ENCODE measurements around the gene DLAT. TPM values are rescaled to one million over a fixed set of nuclear protein-coding genes. Genes with fewer than 3 reads are reported as not detected.
A peak's percentile ranks its signal among the peaks of the same experiment; 100 is the strongest.

The DLAT gene
- total RNA-seq, 2 donors from 2014 or later: 15.6 to 15.9 TPM

- ATAC-seq (ENCODE audit: insufficient number of reproducible peaks, low FRiP score, low read depth) (no peak), DNase-seq (ENCODE audit: low spot score) (no peak)
- no peak overlapping the region for H3K27ac ChIP-seq
- H3K36me3 ChIP-seq: no peaks in the 10 kb centered on the region
- H3K4me1 ChIP-seq (ENCODE audit: control insufficient read depth in 1 of 2, low read depth in 2 of 2): peaks cover 12 to 21% of the 10 kb centered on the region in 2 donors
- no peaks in the 10 kb centered on the region for H3K27me3 ChIP-seq (replicated peaks; ENCODE audit: insufficient read depth)
- TF ChIP-seq CTCF (IDR thresholded peaks at IDR 0.05): no peak
- no peak overlapping the region for H3K4me3 ChIP-seq
- H3K9me3 ChIP-seq: no peaks in the 10 kb centered on the region
Measured at GRCh38 chr11:112012874-112013273, 12.3 kb upstream of the DLAT start.

DNA sequence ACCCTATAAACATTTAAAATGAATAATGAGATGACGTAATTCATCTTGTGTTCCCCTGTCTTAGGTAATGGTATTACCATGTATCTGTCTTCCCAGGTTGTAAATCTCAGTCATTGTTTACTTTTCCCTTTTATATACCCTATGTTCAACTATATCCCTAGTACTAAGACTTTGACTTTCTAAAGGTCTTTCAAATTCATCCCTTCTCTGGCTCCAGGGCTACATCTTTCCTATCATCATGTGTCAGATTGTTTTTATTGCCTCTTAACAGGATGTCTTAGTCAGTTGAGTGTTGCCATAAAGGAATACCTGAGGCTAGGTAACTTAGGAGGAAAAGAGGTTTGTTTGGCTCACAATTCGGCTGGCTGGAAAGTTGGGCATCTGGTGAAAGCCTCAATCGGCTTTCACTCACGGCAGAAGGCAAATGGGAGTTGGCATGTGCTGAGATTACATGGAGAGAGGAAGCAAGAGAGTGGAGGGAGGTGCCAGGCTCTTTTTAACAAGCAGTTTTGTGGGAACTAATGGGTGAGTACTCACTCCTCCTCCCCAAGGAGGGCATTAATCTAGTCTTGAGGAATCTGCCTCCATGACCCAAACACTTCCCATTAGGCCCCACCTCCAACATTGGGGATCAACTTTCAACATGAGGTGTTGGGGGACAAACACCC, 11.6 kb upstream of the DLAT start:
- peaks cover 3% of the 10 kb centered on the region for H3K36me3 ChIP-seq
- DNase-seq (ENCODE audit: low spot score) (no peak), ATAC-seq (ENCODE audit: insufficient number of reproducible peaks, low FRiP score, low read depth) (no peak)
- no peaks in the 10 kb centered on the region for H3K27me3 ChIP-seq (replicated peaks; ENCODE audit: insufficient read depth)
- H3K4me3 ChIP-seq: no peak overlapping the region
- H3K9me3 ChIP-seq: no peaks in the 10 kb centered on the region
- peak overlapping the region in 1 of 2 donors; percentile 10 for H3K27ac ChIP-seq
- TF ChIP-seq CTCF (IDR thresholded peaks at IDR 0.05): no peak
- H3K4me1 ChIP-seq (ENCODE audit: control insufficient read depth in 1 of 2, low read depth in 2 of 2): peaks cover 14 to 27% of the 10 kb centered on the region in 2 donors

- H3K9me3 ChIP-seq: no peaks in the 10 kb centered on the region
- ATAC-seq (ENCODE audit: insufficient number of reproducible peaks, low FRiP score, low read depth) (peak; percentile 16), DNase-seq (ENCODE audit: low spot score) (no peak)
- H3K27me3 ChIP-seq (replicated peaks; ENCODE audit: insufficient read depth): no peaks in the 10 kb centered on the region
- peaks cover 14 to 27% of the 10 kb centered on the region in 2 donors for H3K4me1 ChIP-seq (ENCODE audit: control insufficient read depth in 1 of 2, low read depth in 2 of 2)
- no peak for TF ChIP-seq CTCF (IDR thresholded peaks at IDR 0.05)
- H3K27ac ChIP-seq: peak overlapping the region; percentile 66 to 82
- peaks cover 24% of the 10 kb centered on the region for H3K36me3 ChIP-seq
- no peak overlapping the region for H3K4me3 ChIP-seq
Measured at GRCh38 chr11:112016088-112016764, 9.0 kb upstream of the DLAT start.

DNA sequence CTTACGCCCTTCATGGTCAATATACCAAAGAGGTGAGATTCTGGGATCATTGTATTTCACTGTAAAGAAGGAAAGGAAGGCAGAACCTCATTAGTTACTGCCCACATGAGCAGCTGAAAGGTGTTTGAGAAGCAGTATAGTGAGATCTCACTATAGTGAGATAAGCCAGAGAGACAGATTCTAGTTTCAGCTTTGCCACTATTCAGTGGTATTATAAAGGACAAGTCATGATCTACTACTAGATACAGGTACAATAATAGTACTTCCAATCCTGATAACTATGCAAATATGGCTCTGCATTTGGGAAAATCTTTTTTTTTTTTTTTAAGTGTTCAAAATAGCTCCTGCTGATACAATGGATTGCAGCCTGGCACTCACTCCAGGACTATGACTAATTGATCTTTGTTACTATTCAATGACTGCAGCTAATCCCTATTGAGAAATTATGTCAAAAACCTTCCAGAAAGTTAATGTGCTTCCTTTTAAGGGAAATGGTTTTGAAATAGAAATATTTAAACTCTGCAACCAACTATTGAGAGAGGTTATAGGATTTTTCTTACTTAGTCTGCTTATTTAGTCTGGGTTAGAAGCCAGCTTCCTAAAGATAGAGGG, 8.3 kb upstream of the DLAT start:
- DNase-seq (ENCODE audit: low spot score) (no peak), ATAC-seq (ENCODE audit: insufficient number of reproducible peaks, low FRiP score, low read depth) (peak; percentile 46)
- peak overlapping the region; percentile 66 to 82 for H3K27ac ChIP-seq
- H3K4me3 ChIP-seq: peak overlapping the region; percentile 8
- peaks cover 14 to 27% of the 10 kb centered on the region in 2 donors for H3K4me1 ChIP-seq (ENCODE audit: control insufficient read depth in 1 of 2, low read depth in 2 of 2)
- H3K9me3 ChIP-seq: no peaks in the 10 kb centered on the region
- no peaks in the 10 kb centered on the region for H3K27me3 ChIP-seq (replicated peaks; ENCODE audit: insufficient read depth)
- TF ChIP-seq CTCF (IDR thresholded peaks at IDR 0.05): no peak
- peaks cover 24% of the 10 kb centered on the region for H3K36me3 ChIP-seq

DNA sequence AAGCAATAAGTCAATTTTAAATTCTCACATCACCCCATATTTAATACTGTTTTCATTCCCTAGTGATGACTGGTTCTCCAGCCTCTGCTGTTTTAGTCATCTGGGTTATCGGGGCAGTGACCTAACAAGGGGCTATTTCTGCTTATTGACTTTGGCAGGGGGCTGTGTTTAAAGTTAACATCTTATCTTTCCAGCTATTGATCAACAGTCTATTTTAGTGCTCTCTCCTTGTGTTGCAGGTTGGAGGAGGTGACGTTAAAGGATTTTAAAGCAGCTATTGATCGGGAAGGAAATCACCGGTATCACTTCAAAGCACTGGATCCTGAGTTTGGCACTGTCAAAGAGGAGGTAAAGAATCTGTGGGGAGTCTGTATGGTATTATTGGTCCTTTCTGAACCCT, 7.7 kb upstream of the DLAT start:
- Histone ChIP-seq H3K27ac (peak overlapping the region; percentile 66 to 82), H3K36me3 (peaks cover 24% of the 10 kb centered on the region), H3K4me1 (ENCODE audit: control insufficient read depth in 1 of 2, low read depth in 2 of 2) (peaks cover 14 to 27% of the 10 kb centered on the region in 2 donors), H3K27me3 (replicated peaks; ENCODE audit: insufficient read depth) (no peaks in the 10 kb centered on the region), H3K9me3 (no peaks in the 10 kb centered on the region), H3K4me3 (no peak overlapping the region)
- DNase-seq (ENCODE audit: low spot score) (no peak), ATAC-seq (ENCODE audit: insufficient number of reproducible peaks, low FRiP score, low read depth) (peak; percentile 62)
- TF ChIP-seq CTCF (IDR thresholded peaks at IDR 0.05): no peak
